GM20000 (cell line): ENCODE data around the gene RAB7A.

ENCODE experiments used
- DNase-seq: peaks from one replicate; pipeline ENCODE4 v3.0.0; 2012; ENCODE audit warnings: low spot score
- CTCF ChIP-seq: IDR thresholded peaks from 2 replicates; pipeline ENCODE4 v1.5.1; 2012; ENCODE audit warnings: mild to moderate bottlenecking, control low read depth; ENCODE audit errors: extremely low read depth, missing control alignments

Gene RAB7A

GRCh38 chr3:128686465-128686864 lies 39.5 kb upstream of the RAB7A start:
- TF ChIP-seq CTCF: no peak

GRCh38 chr3:128689060-128689459 lies 36.9 kb upstream of the RAB7A start:
- TF ChIP-seq CTCF: no peak
- no peak for DNase-seq

More at GRCh38 chr3:128686465-128686864, 39.5 kb upstream of the RAB7A start:
- no peak for DNase-seq

- no peak for TF ChIP-seq CTCF
- no peak for DNase-seq
These were observed 32.3 kb upstream of the RAB7A start for GRCh38 chr3:128693696-128694095.

- no peak for DNase-seq
- TF ChIP-seq CTCF: no peak
These were observed 28.6 kb upstream of the RAB7A start for GRCh38 chr3:128697341-128697740.

- peak; percentile 43 for DNase-seq
- no peak for TF ChIP-seq CTCF
These were observed 27.6 kb upstream of the RAB7A start for GRCh38 chr3:128698211-128699047.

GRCh38 chr3:128701342-128702212 lies 24.4 kb upstream of the RAB7A start:
- TF ChIP-seq CTCF: no peak
- DNase-seq: no peak

GRCh38 chr3:128702391-128702790 lies 23.6 kb upstream of the RAB7A start:
- no peak for DNase-seq
- TF ChIP-seq CTCF: no peak
